ENCODE measurements around the gene PARP12.

Gene PARP12

DNA sequence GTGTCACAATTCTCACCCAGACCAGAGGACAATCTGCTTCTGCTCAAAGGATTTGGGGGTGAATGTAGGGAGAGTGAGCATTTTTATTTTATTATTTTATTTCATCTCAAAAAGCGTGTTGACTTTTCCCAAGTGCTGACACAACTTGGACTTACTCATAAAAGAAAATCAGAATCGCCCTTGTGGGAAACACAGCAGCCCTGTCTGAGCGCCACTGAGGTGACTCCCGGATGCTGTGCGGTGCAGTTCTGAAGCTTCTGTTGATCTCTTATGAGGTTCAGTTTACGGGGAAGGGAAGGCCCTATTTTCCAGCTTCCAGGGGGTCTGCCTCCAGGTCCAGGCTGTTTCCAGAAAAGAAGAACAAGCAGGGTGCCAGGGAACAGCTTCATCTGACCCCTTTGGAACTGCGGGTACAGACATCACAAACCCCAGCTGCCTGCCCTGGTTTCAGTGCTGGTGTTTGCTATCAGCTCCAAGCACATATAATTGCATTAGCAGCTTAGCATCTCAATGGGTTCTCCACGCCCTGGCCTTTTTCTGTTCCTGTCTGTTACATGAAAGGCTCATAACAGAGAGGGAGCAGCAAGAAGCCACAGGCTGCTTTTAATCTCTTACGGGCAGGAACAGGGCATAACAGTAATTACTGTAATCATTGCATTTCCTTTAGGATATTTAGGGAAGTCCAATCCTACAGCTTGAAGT is 52.4 kb downstream of the PARP12 start:
- peak; percentile 47 for ATAC-seq
- TF ChIP-seq ZNF565 (CRISPR knock-in tag; conservative IDR thresholded peaks at IDR 0.05; ENCODE audit: low read depth) (no peak), POU6F1 (CRISPR knock-in tag; IDR thresholded peaks at IDR 0.05; ENCODE audit: borderline replicate concordance, low read depth) (no peak), TCF4 (CRISPR knock-in tag; IDR thresholded peaks at IDR 0.05; ENCODE audit: borderline replicate concordance) (peak; percentile 64; the same call in 1 of the 2 replicates), ZFP30 (CRISPR knock-in tag; IDR thresholded peaks at IDR 0.05) (no peak), ISL1 (CRISPR knock-in tag; IDR thresholded peaks at IDR 0.05) (no peak), ZNF8 (CRISPR knock-in tag; IDR thresholded peaks at IDR 0.05) (no peak), BACH2 (CRISPR knock-in tag; IDR thresholded peaks at IDR 0.05; ENCODE audit: borderline replicate concordance) (no peak), ZFP3 (CRISPR knock-in tag; IDR thresholded peaks at IDR 0.05) (0 out of 2 replicates have a peak, but pooled peaks have one; percentile 43), RARB (CRISPR knock-in tag; IDR thresholded peaks at IDR 0.05) (no peak)
- TF ChIP-seq, protein P1, sequence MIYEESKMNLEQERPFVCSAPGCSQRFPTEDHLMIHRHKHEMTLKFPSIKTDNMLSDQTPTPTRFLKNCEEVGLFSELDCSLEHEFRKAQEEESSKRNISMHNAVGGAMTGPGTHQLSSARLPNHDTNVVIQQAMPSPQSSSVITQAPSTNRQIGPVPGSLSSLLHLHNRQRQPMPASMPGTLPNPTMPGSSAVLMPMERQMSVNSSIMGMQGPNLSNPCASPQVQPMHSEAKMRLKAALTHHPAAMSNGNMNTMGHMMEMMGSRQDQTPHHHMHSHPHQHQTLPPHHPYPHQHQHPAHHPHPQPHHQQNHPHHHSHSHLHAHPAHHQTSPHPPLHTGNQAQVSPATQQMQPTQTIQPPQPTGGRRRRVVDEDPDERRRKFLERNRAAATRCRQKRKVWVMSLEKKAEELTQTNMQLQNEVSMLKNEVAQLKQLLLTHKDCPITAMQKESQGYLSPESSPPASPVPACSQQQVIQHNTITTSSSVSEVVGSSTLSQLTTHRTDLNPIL (CRISPR knock-in tag; IDR thresholded peaks at IDR 0.05; ENCODE audit: low read depth): no peak
- TF ChIP-seq, protein P2, sequence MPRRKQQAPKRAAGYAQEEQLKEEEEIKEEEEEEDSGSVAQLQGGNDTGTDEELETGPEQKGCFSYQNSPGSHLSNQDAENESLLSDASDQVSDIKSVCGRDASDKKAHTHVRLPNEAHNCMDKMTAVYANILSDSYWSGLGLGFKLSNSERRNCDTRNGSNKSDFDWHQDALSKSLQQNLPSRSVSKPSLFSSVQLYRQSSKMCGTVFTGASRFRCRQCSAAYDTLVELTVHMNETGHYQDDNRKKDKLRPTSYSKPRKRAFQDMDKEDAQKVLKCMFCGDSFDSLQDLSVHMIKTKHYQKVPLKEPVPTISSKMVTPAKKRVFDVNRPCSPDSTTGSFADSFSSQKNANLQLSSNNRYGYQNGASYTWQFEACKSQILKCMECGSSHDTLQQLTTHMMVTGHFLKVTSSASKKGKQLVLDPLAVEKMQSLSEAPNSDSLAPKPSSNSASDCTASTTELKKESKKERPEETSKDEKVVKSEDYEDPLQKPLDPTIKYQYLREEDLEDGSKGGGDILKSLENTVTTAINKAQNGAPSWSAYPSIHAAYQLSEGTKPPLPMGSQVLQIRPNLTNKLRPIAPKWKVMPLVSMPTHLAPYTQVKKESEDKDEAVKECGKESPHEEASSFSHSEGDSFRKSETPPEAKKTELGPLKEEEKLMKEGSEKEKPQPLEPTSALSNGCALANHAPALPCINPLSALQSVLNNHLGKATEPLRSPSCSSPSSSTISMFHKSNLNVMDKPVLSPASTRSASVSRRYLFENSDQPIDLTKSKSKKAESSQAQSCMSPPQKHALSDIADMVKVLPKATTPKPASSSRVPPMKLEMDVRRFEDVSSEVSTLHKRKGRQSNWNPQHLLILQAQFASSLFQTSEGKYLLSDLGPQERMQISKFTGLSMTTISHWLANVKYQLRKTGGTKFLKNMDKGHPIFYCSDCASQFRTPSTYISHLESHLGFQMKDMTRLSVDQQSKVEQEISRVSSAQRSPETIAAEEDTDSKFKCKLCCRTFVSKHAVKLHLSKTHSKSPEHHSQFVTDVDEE (CRISPR knock-in tag; IDR thresholded peaks at IDR 0.05): peak; percentile 74; the same call in 1 of the 2 replicates
- TF ChIP-seq, protein P3, sequence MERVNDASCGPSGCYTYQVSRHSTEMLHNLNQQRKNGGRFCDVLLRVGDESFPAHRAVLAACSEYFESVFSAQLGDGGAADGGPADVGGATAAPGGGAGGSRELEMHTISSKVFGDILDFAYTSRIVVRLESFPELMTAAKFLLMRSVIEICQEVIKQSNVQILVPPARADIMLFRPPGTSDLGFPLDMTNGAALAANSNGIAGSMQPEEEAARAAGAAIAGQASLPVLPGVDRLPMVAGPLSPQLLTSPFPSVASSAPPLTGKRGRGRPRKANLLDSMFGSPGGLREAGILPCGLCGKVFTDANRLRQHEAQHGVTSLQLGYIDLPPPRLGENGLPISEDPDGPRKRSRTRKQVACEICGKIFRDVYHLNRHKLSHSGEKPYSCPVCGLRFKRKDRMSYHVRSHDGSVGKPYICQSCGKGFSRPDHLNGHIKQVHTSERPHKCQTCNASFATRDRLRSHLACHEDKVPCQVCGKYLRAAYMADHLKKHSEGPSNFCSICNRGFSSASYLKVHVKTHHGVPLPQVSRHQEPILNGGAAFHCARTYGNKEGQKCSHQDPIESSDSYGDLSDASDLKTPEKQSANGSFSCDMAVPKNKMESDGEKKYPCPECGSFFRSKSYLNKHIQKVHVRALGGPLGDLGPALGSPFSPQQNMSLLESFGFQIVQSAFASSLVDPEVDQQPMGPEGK (CRISPR knock-in tag; IDR thresholded peaks at IDR 0.05; ENCODE audit: borderline replicate concordance): no peak

GRCh38 chr7:140009735-140010134 is 53.0 kb downstream of the PARP12 start:
- TF ChIP-seq CSDC2 (CRISPR knock-in tag; IDR thresholded peaks at IDR 0.05): no peak
- TF ChIP-seq ZC3H10 (CRISPR knock-in tag; IDR thresholded peaks at IDR 0.05): no peak
- no peak for TF ChIP-seq BACH2 (CRISPR knock-in tag; IDR thresholded peaks at IDR 0.05; ENCODE audit: borderline replicate concordance)
- TF ChIP-seq RARB (CRISPR knock-in tag; IDR thresholded peaks at IDR 0.05): no peak
- TF ChIP-seq OSR1 (CRISPR knock-in tag; IDR thresholded peaks at IDR 0.05): no peak
- ATAC-seq: no peak

DNA sequence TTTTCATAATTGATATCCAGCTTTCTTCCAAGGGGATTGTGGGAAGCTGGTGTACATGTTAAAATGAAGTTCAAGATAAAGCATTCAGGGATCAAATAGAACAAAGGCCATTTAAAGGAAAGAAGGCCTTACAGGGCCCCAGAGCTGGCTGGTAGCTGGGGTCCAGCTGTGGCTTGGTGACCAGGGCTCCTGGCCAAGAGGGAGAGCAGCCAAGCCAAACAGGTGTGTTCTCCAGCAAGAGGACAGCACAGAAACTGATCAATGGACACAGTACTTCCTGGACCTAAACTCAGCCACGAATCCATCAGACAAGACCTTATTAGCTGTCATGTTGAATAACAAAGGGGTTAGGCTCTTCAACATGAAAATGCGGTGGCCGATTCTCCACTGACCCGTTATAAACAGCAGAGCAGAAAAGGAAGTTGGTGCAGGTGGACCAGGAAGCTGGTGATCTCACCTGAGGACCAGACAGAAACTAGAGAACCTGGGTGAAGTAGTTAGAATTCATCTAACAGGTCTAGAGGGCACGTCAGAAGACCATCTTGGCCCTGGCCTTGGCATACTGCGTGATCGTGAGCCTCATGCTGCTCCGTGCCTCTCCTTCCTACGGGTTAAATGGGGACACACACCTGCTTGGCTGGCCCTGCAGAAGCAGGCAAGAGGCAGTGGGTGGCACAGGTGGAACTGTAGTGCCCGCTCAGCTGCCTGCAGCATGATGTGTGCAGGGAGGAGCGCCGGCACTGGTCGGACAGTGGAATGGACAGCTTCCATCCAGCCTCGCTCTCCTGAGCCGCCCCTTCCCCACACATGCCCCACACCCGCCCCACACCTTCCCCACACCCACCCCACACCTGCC is 53.8 kb downstream of the PARP12 start:
- TF ChIP-seq ZNF8 (CRISPR knock-in tag; IDR thresholded peaks at IDR 0.05): no peak
- no peak for TF ChIP-seq TCF4 (CRISPR knock-in tag; IDR thresholded peaks at IDR 0.05; ENCODE audit: borderline replicate concordance)
- TF ChIP-seq TOX (CRISPR knock-in tag; IDR thresholded peaks at IDR 0.05; ENCODE audit: borderline replicate concordance): no peak
- TF ChIP-seq OSR1 (CRISPR knock-in tag; IDR thresholded peaks at IDR 0.05): no peak
- no peak for TF ChIP-seq CSDC2 (CRISPR knock-in tag; IDR thresholded peaks at IDR 0.05)
- TF ChIP-seq, protein P2 (CRISPR knock-in tag; IDR thresholded peaks at IDR 0.05): no peak
- no peak for TF ChIP-seq ZFP3 (CRISPR knock-in tag; IDR thresholded peaks at IDR 0.05)
- TF ChIP-seq ZC3H10 (CRISPR knock-in tag; IDR thresholded peaks at IDR 0.05): no peak
- TF ChIP-seq ZFP30 (CRISPR knock-in tag; IDR thresholded peaks at IDR 0.05): no peak
- no peak for TF ChIP-seq ARNTL (CRISPR knock-in tag; IDR thresholded peaks at IDR 0.05; ENCODE audit: borderline replicate concordance, low read depth)
- TF ChIP-seq, protein P3 (CRISPR knock-in tag; IDR thresholded peaks at IDR 0.05; ENCODE audit: borderline replicate concordance): no peak
- TF ChIP-seq POU6F1 (CRISPR knock-in tag; IDR thresholded peaks at IDR 0.05; ENCODE audit: borderline replicate concordance, low read depth): no peak
- TF ChIP-seq SNAI2 (CRISPR knock-in tag; IDR thresholded peaks at IDR 0.05): no peak

More for the DNA sequence above, 53.8 kb downstream of the PARP12 start:
- no peak for ATAC-seq
